Neural crest cell (in vitro differentiated cells): Measurements from ENCODE around the gene AAR2. TPM values are rescaled to one million over a fixed set of nuclear protein-coding genes. Genes with fewer than 3 reads are reported as not detected.

ENCODE experiments used
- DNase-seq: peaks from one replicate; pipeline ENCODE4 v3.0.0; 2021; ENCODE audit warnings: low read depth, mixed read lengths, low spot score
- H3K27ac Mint-ChIP-seq: one replicate; pipeline ENCODE4 v1.8.0; 2021; ENCODE audit warnings: mild to moderate bottlenecking, mixed read lengths; ENCODE audit not compliant: unreplicated experiment
- H3K27me3 Mint-ChIP-seq: 2 replicates; pipeline ENCODE4 v1.8.0; 2021; ENCODE audit warnings: low read depth, mild to moderate bottlenecking, mixed read lengths
- H3K36me3 Mint-ChIP-seq: 2 replicates; pipeline ENCODE4 v1.8.0; 2021; ENCODE audit warnings: low read depth, mild to moderate bottlenecking, mixed read lengths
- H3K4me1 Mint-ChIP-seq: 2 replicates; pipeline ENCODE4 v1.8.0; 2021; ENCODE audit warnings: mixed read lengths
- H3K4me3 Mint-ChIP-seq: one replicate; pipeline ENCODE4 v1.8.0; 2021; ENCODE audit warnings: mild to moderate bottlenecking, mixed read lengths
- H3K9me3 Mint-ChIP-seq: 2 replicates; pipeline ENCODE4 v1.8.0; 2021; ENCODE audit warnings: mixed read lengths
- CTCF ChIP-seq: fragments of 200-600 bp; sonication (generic); conservative IDR thresholded peaks from 2 replicates; pipeline ENCODE4 v1.5.0; 2021; ENCODE audit warnings: antibody characterized with exemption, mild to moderate bottlenecking
- total RNA-seq: library from RNA; stranded (reverse); gene quantifications from 2 replicates; pipeline ENCODE4 v1.2.1, GENCODE V29; 2021

AAR2 gene
- total RNA-seq, 1 donor from 2014 or later, result 33.0 TPM

DNA sequence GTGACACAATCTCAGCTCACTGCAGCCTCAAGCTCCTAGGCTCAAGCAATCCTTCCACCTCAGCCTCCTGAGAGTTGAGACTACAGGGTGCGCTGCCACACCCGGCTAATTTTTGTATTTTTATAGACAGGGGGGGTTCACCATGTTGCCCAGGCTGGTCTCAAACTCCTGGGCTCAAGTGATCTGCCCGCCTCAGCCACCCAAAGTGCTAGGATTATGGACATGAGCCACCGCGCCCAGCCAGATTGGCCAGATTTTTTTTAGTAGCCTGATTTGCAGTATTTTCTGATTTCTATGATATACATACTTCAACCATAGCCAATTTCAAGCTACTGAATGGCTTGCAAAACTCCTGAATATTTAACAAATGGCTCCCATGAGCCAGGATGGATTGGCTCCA is 48.5 kb downstream of the AAR2 start:
- Mint-ChIP-seq H3K36me3 (no peaks in the 10 kb centered on the region), H3K27ac (no peak overlapping the region), H3K27me3 (peaks cover 61% of the 10 kb centered on the region), H3K9me3 (peaks cover 6% of the 10 kb centered on the region), H3K4me1 (no peaks in the 10 kb centered on the region), H3K4me3 (no peak overlapping the region)
- DNase-seq, result no peak
- TF ChIP-seq CTCF, result no peak

DNA sequence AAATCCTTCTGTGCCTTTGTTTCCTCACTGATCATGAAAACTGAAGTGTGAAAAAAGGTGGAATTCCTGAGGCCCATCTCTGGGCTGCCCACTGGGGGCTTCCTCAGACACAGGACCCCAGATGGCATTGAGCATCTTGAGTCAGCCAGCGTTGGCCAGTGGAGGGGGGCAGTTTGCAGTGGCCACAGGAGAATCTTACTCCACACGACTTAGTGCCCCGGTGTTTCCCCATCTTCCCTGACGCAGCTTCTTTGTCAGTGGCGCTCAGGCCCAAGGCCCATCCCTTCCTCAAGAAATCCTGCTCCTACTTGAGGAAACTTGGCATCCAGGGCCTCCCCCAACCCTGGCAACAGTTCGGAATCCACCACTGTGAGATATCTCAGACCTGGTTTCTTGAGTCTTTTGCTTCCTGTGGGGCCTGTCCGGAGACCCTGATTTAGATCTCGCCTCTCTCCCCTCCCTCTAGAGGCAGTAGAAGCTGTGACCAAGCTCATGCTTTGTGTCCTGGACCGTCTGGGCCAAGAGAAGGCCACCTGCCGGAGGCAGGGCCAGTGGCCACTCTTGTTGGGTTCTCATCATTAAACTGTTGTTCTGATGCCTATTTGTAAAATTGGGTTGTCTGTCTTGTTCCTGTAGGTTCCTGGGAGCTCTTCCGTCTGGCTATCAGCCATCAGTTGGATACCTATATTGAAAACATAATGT is 49.6 kb downstream of the AAR2 start:
- Mint-ChIP-seq H3K9me3 (peaks cover 11% of the 10 kb centered on the region), H3K27ac (no peak overlapping the region), H3K4me3 (no peak overlapping the region), H3K4me1 (no peaks in the 10 kb centered on the region), H3K36me3 (no peaks in the 10 kb centered on the region), H3K27me3 (peaks cover 67% of the 10 kb centered on the region)
- DNase-seq, result no peak
- TF ChIP-seq CTCF, result no peak

- no peaks in the 10 kb centered on the region for H3K4me1 Mint-ChIP-seq
- H3K4me3 Mint-ChIP-seq, result no peak overlapping the region
- H3K36me3 Mint-ChIP-seq, result no peaks in the 10 kb centered on the region
- H3K9me3 Mint-ChIP-seq, result no peaks in the 10 kb centered on the region
- no peak for TF ChIP-seq CTCF
- H3K27me3 Mint-ChIP-seq, result peaks cover 78% of the 10 kb centered on the region
- H3K27ac Mint-ChIP-seq, result no peak overlapping the region
- DNase-seq, result no peak
Measured at GRCh38 chr20:36297656-36298055, 61.4 kb downstream of the AAR2 start.

GRCh38 chr20:36298061-36298460 is 61.8 kb downstream of the AAR2 start:
- no peaks in the 10 kb centered on the region for H3K36me3 Mint-ChIP-seq
- TF ChIP-seq CTCF, result no peak
- peaks cover 80% of the 10 kb centered on the region for H3K27me3 Mint-ChIP-seq
- H3K4me3 Mint-ChIP-seq, result no peak overlapping the region
- no peak for DNase-seq
- H3K27ac Mint-ChIP-seq, result no peak overlapping the region
- H3K9me3 Mint-ChIP-seq, result no peaks in the 10 kb centered on the region
- H3K4me1 Mint-ChIP-seq, result no peaks in the 10 kb centered on the region

DNA sequence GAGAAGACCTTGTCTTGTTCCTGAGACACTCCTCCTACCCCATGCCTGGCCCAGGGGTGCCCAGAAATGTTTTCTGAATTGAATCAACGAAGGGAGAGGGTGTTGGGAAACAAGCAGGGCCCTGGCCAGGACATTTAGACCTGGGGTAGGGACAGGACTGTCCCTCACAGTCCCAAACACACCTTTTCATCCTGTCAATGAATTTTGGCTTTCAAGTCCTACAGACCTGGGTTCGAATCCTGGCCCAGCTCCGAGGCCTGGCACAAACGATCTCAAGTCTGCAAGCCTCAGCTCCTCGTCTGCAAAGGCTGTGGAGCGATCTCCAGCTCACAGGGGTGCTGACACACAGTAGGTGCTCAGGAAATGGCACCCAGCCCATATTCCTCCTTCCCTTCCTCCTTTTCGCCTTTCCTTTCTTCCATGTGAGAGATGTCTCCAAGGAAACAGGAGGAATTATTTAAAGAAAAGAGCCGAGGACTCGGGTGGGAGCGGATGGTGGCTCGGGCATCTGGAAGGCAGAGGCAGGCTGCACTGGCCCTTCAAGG is 62.6 kb downstream of the AAR2 start:
- no peaks in the 10 kb centered on the region for H3K36me3 Mint-ChIP-seq

More for the DNA sequence above, 62.6 kb downstream of the AAR2 start:
- Mint-ChIP-seq H3K27ac (no peak overlapping the region), H3K27me3 (peaks cover 83% of the 10 kb centered on the region), H3K9me3 (no peaks in the 10 kb centered on the region), H3K4me1 (no peaks in the 10 kb centered on the region), H3K4me3 (no peak overlapping the region)
- TF ChIP-seq CTCF, result no peak
- DNase-seq, result no peak
